ENCODE measurements around the gene NPIPA8. TPM values are rescaled to one million over a fixed set of nuclear protein-coding genes. Genes with fewer than 3 reads are reported as not detected.
"Not testable (repeated sequence)": the region's sequence is repeated elsewhere in the genome, so short reads cannot be mapped to it uniquely, and the experiment has no call there.

NPIPA8 gene
- under 1 TPM; 0.52 to 0.59 TPM for total RNA-seq
- long read RNA-seq = 0 reads

- DNase-seq; ATAC-seq; intact Hi-C loops (cut with DNase I, micrococcal nuclease): not testable (repeated sequence)
These were observed at the start of gene NPIPA8 for GRCh38 chr16:18336636-18337035. Gene NPIPA8, minus strand, starts transcription at chr16:18336736. Its CDS starts 4,074 bp downstream, at chr16:18332662.

GRCh38 chr16:18385285-18385684, 48.7 kb upstream of the NPIPA8 start:
- peak; percentile 29 for ATAC-seq
- DNase-seq; intact Hi-C loops (cut with DNase I, micrococcal nuclease): not testable (repeated sequence)

- intact Hi-C loops (cut with DNase I, micrococcal nuclease); DNase-seq: not testable (repeated sequence)
- ATAC-seq = peak; percentile 20
These were observed 48.3 kb upstream of the NPIPA8 start for GRCh38 chr16:18384869-18385268.

- peak; percentile 23 for ATAC-seq
These were observed 47.6 kb upstream of the NPIPA8 start for GRCh38 chr16:18384098-18384636.

DNA sequence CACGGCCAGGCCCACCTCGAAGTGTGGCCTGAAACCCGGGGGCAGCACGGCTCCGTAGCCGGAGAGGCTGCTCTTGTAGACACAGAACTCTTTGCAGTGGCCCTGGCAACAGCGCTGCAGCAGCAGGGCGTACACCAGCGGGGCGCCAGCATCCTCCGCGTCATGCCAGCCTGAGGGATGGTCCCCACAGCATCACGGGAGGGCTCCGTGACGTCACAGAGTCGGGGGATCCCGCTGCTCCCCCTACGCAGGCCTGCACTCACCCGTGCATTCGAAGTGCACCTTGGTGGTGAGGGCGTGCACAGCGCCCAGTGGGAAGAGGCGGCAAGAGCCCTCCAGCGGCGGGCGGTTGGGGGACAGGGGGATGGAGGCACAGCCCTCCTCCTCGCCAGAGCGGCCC, 46.2 kb upstream of the NPIPA8 start:
- intact Hi-C loops (cut with DNase I, micrococcal nuclease); ATAC-seq: not testable (repeated sequence)
- peak in 1 of 2 donors; percentile 18 for DNase-seq

More at GRCh38 chr16:18384098-18384636, 47.6 kb upstream of the NPIPA8 start:
- DNase-seq; intact Hi-C loops (cut with DNase I, micrococcal nuclease): not testable (repeated sequence)

- ATAC-seq; intact Hi-C loops (cut with DNase I, micrococcal nuclease): not testable (repeated sequence)
- peak in 1 of 2 donors; percentile 3 for DNase-seq
These were observed 11.2 kb upstream of the NPIPA8 start for GRCh38 chr16:18347742-18348141.

- intact Hi-C loops (cut with DNase I, micrococcal nuclease); DNase-seq; ATAC-seq: not testable (repeated sequence)
These were observed 10.5 kb upstream of the NPIPA8 start for GRCh38 chr16:18346993-18347392.

DNA sequence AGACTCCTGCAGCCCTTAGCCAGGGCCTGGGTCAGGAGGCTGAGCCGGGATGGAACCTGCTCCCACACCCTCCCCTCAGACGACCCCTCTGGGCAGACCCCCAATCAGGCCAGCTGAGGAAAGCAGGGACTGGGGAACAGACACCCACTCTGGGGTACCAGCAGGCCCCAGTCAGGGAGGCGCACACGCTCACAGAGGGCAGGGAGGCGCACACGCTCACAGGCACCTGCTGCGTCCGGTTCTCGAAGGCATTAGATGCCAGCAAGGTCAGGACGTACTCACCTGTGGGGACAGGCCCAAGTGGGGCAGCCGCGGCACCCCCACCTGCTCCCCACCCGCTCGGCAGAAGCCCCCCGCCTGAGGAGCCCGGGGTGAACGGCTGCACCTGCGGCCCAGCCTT, 8.1 kb upstream of the NPIPA8 start:
- intact Hi-C loops (cut with DNase I, micrococcal nuclease); DNase-seq; ATAC-seq: not testable (repeated sequence)

DNA sequence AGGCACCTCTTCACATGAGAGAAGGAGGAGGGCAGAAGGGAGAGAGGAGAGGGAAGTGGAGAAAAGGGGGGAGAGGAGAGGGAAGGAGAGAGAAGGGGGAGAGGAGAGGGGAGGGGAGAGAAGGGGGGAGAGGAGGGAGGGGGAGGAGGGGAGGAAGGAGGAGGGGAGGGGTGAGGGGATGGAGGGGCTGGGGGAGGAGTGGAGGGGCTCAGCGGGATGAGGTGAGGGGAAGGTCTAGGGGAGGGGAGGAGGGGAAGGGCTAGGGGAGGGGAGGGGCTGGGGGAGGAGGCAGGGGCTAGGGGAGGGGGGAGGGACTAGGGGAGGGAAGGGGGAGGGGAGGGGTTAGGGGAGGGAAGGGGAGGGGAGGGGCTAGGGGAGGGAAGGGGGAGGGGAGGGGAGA, 5.5 kb upstream of the NPIPA8 start:
- DNase-seq; intact Hi-C loops (cut with DNase I, micrococcal nuclease); ATAC-seq: not testable (repeated sequence)

GRCh38 chr16:18341417-18341960, 5.0 kb upstream of the NPIPA8 start:
- intact Hi-C loops (cut with DNase I, micrococcal nuclease); DNase-seq: not testable (repeated sequence)
- ATAC-seq = peak; percentile 25

- ATAC-seq = not testable (repeated sequence)
These were observed 2.7 kb upstream of the NPIPA8 start for GRCh38 chr16:18339210-18339609.

GRCh38 chr16:18311811-18312210, 24.7 kb downstream of the NPIPA8 start:
- intact Hi-C loops (cut with DNase I, micrococcal nuclease); ATAC-seq; DNase-seq: not testable (repeated sequence)

More at GRCh38 chr16:18339210-18339609, 2.7 kb upstream of the NPIPA8 start:
- intact Hi-C loops (cut with DNase I, micrococcal nuclease); DNase-seq: not testable (repeated sequence)

DNA sequence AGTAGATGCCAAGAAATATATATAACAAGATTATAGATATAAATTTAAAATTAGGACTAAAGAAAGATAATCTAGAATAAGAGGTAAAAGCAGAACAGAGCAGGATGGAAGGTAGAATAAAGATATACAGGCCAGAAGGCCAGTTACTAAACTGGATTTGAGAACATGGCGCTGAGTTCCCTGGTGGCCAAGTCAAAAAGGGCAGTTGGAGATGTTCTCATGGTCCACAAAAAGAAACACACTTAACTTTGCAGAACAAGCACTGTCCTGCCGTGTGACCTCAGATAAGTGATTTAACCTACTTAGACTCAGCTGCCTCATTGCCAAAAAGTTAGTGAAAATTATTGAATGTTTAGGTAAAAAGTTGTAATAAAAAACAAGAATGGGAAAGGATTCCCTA, 27.4 kb downstream of the NPIPA8 start:
- intact Hi-C loops (cut with DNase I, micrococcal nuclease); ATAC-seq; DNase-seq: not testable (repeated sequence)

GRCh38 chr16:18307241-18307640, 29.3 kb downstream of the NPIPA8 start:
- intact Hi-C loops (cut with DNase I, micrococcal nuclease); DNase-seq; ATAC-seq: not testable (repeated sequence)

GRCh38 chr16:18306066-18306465, 30.5 kb downstream of the NPIPA8 start:
- DNase-seq; ATAC-seq; intact Hi-C loops (cut with DNase I, micrococcal nuclease): not testable (repeated sequence)

DNA sequence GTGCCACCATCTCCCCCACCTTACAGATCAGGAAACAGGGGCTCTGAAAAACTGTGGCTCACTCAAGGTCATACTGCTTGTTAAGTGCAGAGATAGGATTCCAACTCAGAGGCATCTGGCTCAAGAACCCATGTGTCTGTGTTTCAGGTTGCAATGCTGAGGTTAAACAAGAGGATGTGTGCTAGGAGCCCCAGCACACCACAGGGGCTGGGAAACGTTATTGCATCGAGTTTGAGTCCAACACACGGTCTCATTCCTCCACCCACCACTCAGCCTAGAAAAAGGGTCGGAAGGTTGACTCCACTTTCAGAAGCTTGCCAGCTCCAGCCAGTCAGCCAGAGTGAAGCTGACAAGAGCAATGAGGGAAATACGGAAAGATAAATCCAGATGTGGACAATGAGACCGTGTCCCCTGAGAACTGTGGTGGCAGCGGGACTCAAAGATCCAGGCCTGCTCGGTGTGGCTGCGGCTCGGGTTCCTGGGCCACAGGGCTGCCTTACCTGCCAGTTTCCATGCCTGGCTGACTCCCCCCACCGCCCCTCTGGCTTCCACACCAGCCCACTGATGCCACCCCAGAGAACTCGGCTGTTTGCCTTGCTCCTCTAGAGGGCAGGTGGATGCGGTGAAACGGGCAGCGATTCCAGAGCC, 33.4 kb downstream of the NPIPA8 start:
- intact Hi-C loops (cut with DNase I, micrococcal nuclease); ATAC-seq; DNase-seq: not testable (repeated sequence)

DNA sequence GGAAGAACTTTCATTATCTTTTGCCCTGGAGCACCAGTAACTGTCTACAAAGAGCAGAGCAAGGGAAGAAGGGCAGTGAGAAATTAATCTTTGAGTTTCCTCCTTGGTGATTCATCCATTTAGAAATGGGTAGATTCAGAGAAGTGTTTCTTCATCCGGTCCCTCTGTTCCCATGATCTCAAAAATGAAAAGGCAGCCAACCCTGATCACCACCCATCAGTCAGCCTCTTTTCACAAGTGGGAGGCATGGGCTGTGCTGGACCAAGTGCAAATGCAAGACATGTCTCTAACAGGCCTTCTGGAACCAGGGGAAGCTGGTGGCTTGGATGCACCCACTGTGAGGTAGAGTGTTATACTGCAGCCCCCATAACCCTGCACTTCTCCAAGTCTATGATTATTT, 38.8 kb downstream of the NPIPA8 start:
- intact Hi-C loops (cut with DNase I, micrococcal nuclease); DNase-seq; ATAC-seq: not testable (repeated sequence)

DNA sequence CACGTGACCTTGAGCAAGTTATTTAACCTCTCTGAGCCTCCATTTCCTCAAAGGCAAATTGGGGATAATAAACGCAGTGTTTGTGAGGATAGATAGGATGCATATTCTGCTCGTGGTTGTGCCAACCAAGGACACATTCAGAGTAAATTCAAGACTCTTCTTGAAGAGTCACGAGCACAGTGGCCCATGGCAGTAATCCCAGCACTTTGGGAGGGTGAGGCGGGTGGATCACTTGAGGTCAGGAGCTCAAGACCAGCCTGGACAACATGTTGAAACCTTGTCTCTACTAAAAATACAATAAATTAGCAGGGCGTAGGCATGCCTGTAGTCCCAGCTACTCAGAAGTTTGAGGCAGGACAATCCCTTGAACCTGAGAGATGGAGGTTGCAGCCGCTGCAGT, 39.6 kb downstream of the NPIPA8 start:
- DNase-seq; ATAC-seq; intact Hi-C loops (cut with DNase I, micrococcal nuclease): not testable (repeated sequence)

GRCh38 chr16:18294371-18294770, 42.2 kb downstream of the NPIPA8 start:
- ATAC-seq; intact Hi-C loops (cut with DNase I, micrococcal nuclease); DNase-seq: not testable (repeated sequence)
